Measurements from ENCODE around the gene LYPD5.
"Not testable (repeated sequence)": the region's sequence is repeated elsewhere in the genome, so short reads cannot be mapped to it uniquely, and the experiment has no call there.

The LYPD5 gene

GRCh38 chr19:43817454-43817853 is 15.2 kb upstream of the LYPD5 start:
- H3K23ac ChIP-seq (ENCODE audit: low read length); H4K91ac ChIP-seq (ENCODE audit: low read depth, low read length); H3K27me3 ChIP-seq (ENCODE audit: insufficient read depth, low read length); H2BK120ac ChIP-seq (ENCODE audit: insufficient read depth, low read length, poor library complexity); H3K18ac ChIP-seq (ENCODE audit: low read length); H2AK5ac ChIP-seq (ENCODE audit: low read length); H3K27ac ChIP-seq (ENCODE audit: low read depth, low read length); H2BK5ac ChIP-seq (ENCODE audit: low read depth, low read length, poor library complexity); H3K79me1 ChIP-seq (ENCODE audit: low read length); H4K8ac ChIP-seq (ENCODE audit: low read depth, low read length); H3K4me2 ChIP-seq (ENCODE audit: low read length); DNase-seq; H3K4me1 ChIP-seq (ENCODE audit: control insufficient read depth in 1 of 2, insufficient read depth in 2 of 2, low read length in 2 of 2); H3K79me2 ChIP-seq (ENCODE audit: control insufficient read depth, insufficient read depth, low read length, poor library complexity); H3K4me3 ChIP-seq (ENCODE audit: low read depth, low read length); H3K4ac ChIP-seq (ENCODE audit: low read depth, low read length); H3K9ac ChIP-seq (ENCODE audit: low read length); H3K14ac ChIP-seq (ENCODE audit: low read length); H3K9me3 ChIP-seq (ENCODE audit: insufficient read depth, low read depth, low read length); H2BK12ac ChIP-seq (ENCODE audit: low read length); H3K36me3 ChIP-seq (ENCODE audit: control insufficient read depth in 1 of 2, insufficient read depth in 2 of 2, low read length in 2 of 2); H4K12ac ChIP-seq (ENCODE audit: low read depth, low read length); H2AFZ ChIP-seq (ENCODE audit: insufficient read depth, low read length, poor library complexity): not testable (repeated sequence)
- no CpG with 5 or more reads among the region's 1 CpG for WGBS (ENCODE audit: extremely low coverage, insufficient coverage, insufficient read length)

GRCh38 chr19:43814663-43815352 is 12.6 kb upstream of the LYPD5 start:
- Histone ChIP-seq H4K91ac (ENCODE audit: low read depth, low read length) (no peak overlapping the region), H3K79me2 (ENCODE audit: control insufficient read depth, insufficient read depth, low read length, poor library complexity) (no peaks in the 10 kb centered on the region), H2AFZ (ENCODE audit: insufficient read depth, low read length, poor library complexity) (no peak overlapping the region), H3K4ac (ENCODE audit: low read depth, low read length) (no peak overlapping the region), H4K12ac (ENCODE audit: low read depth, low read length) (no peak overlapping the region), H2BK12ac (ENCODE audit: low read length) (no peak overlapping the region), H3K4me3 (ENCODE audit: low read depth, low read length) (no peak overlapping the region), H3K79me1 (ENCODE audit: low read length) (no peaks in the 10 kb centered on the region), H2BK5ac (ENCODE audit: low read depth, low read length, poor library complexity) (no peak overlapping the region), H3K23ac (ENCODE audit: low read length) (no peak overlapping the region), H3K9ac (ENCODE audit: low read length) (no peak overlapping the region), H3K4me1 (ENCODE audit: control insufficient read depth in 1 of 2, insufficient read depth in 2 of 2, low read length in 2 of 2) (no peaks in the 10 kb centered on the region), H3K36me3 (ENCODE audit: control insufficient read depth in 1 of 2, insufficient read depth in 2 of 2, low read length in 2 of 2) (no peaks in the 10 kb centered on the region), H3K4me2 (ENCODE audit: low read length) (no peak overlapping the region), H4K8ac (ENCODE audit: low read depth, low read length) (no peak overlapping the region), H3K27me3 (ENCODE audit: insufficient read depth, low read length) (no peaks in the 10 kb centered on the region), H3K14ac (ENCODE audit: low read length) (no peak overlapping the region), H3K27ac (ENCODE audit: low read depth, low read length) (no peak overlapping the region), H2AK5ac (ENCODE audit: low read length) (no peak overlapping the region), H2BK120ac (ENCODE audit: insufficient read depth, low read length, poor library complexity) (no peak overlapping the region), H3K18ac (ENCODE audit: low read length) (no peak overlapping the region), H3K9me3 (ENCODE audit: insufficient read depth, low read depth, low read length) (no peaks in the 10 kb centered on the region)
- no CpG with 5 or more reads among the region's 5 CpGs for WGBS (ENCODE audit: extremely low coverage, insufficient coverage, insufficient read length)
- DNase-seq: peak; percentile 60 to 63

DNA sequence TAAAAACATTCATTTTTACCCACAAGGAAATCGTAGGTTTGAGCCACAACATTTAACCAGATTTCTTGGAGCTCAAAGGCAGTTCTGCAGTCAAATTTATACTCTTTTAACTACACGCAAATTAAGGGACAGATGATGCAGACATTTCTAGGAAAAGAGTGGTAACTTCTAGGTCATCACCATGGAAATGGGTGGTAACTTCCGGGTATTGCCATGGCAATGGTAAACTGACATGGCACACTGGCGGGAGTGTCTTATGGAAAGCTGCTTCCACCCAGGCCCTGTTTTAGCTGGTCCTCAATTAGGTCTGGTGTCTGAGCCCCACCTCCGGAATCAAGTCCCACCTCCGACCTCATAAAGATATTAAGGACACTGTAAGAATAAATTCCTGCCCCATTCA is 10.4 kb upstream of the LYPD5 start:
- no peak for DNase-seq
- Histone ChIP-seq H2AK5ac (ENCODE audit: low read length) (no peak overlapping the region), H3K9ac (ENCODE audit: low read length) (no peak overlapping the region), H4K8ac (ENCODE audit: low read depth, low read length) (no peak overlapping the region), H4K12ac (ENCODE audit: low read depth, low read length) (no peak overlapping the region), H3K14ac (ENCODE audit: low read length) (no peak overlapping the region), H3K4me3 (ENCODE audit: low read depth, low read length) (no peak overlapping the region), H3K36me3 (ENCODE audit: control insufficient read depth in 1 of 2, insufficient read depth in 2 of 2, low read length in 2 of 2) (no peaks in the 10 kb centered on the region), H3K23ac (ENCODE audit: low read length) (no peak overlapping the region), H3K9me3 (ENCODE audit: insufficient read depth, low read depth, low read length) (no peaks in the 10 kb centered on the region), H3K27ac (ENCODE audit: low read depth, low read length) (no peak overlapping the region), H3K79me2 (ENCODE audit: control insufficient read depth, insufficient read depth, low read length, poor library complexity) (no peaks in the 10 kb centered on the region), H3K4ac (ENCODE audit: low read depth, low read length) (no peak overlapping the region), H3K79me1 (ENCODE audit: low read length) (no peaks in the 10 kb centered on the region), H3K4me1 (ENCODE audit: control insufficient read depth in 1 of 2, insufficient read depth in 2 of 2, low read length in 2 of 2) (no peaks in the 10 kb centered on the region), H2BK5ac (ENCODE audit: low read depth, low read length, poor library complexity) (no peak overlapping the region), H2AFZ (ENCODE audit: insufficient read depth, low read length, poor library complexity) (no peak overlapping the region), H3K27me3 (ENCODE audit: insufficient read depth, low read length) (no peaks in the 10 kb centered on the region), H2BK12ac (ENCODE audit: low read length) (no peak overlapping the region), H4K91ac (ENCODE audit: low read depth, low read length) (no peak overlapping the region), H2BK120ac (ENCODE audit: insufficient read depth, low read length, poor library complexity) (no peak overlapping the region), H3K4me2 (ENCODE audit: low read length) (no peak overlapping the region), H3K18ac (ENCODE audit: low read length) (no peak overlapping the region)
- WGBS (ENCODE audit: extremely low coverage, insufficient coverage, insufficient read length): no CpG with 5 or more reads among the region's 6 CpGs

- H3K27ac ChIP-seq (ENCODE audit: low read depth, low read length): no peak overlapping the region
- H4K12ac ChIP-seq (ENCODE audit: low read depth, low read length): no peak overlapping the region
- no peak for DNase-seq
- no peak overlapping the region for H3K23ac ChIP-seq (ENCODE audit: low read length)
- no peak overlapping the region for H2BK5ac ChIP-seq (ENCODE audit: low read depth, low read length, poor library complexity)
- H3K9me3 ChIP-seq (ENCODE audit: insufficient read depth, low read depth, low read length): no peaks in the 10 kb centered on the region
- H3K36me3 ChIP-seq (ENCODE audit: control insufficient read depth in 1 of 2, insufficient read depth in 2 of 2, low read length in 2 of 2): no peaks in the 10 kb centered on the region
- H2AK5ac ChIP-seq (ENCODE audit: low read length): no peak overlapping the region
- WGBS (ENCODE audit: extremely low coverage, insufficient coverage, insufficient read length): no CpG with 5 or more reads among the region's 1 CpG
- no peak overlapping the region for H3K4ac ChIP-seq (ENCODE audit: low read depth, low read length)
- no peak overlapping the region for H3K9ac ChIP-seq (ENCODE audit: low read length)
- H3K79me2 ChIP-seq (ENCODE audit: control insufficient read depth, insufficient read depth, low read length, poor library complexity): no peaks in the 10 kb centered on the region
- no peaks in the 10 kb centered on the region for H3K4me1 ChIP-seq (ENCODE audit: control insufficient read depth in 1 of 2, insufficient read depth in 2 of 2, low read length in 2 of 2)
- no peak overlapping the region for H3K4me3 ChIP-seq (ENCODE audit: low read depth, low read length)
- H2BK12ac ChIP-seq (ENCODE audit: low read length): no peak overlapping the region
- no peak overlapping the region for H2AFZ ChIP-seq (ENCODE audit: insufficient read depth, low read length, poor library complexity)
- H3K79me1 ChIP-seq (ENCODE audit: low read length): no peaks in the 10 kb centered on the region
- H3K14ac ChIP-seq (ENCODE audit: low read length): no peak overlapping the region
- H3K18ac ChIP-seq (ENCODE audit: low read length): no peak overlapping the region
- no peak overlapping the region for H4K91ac ChIP-seq (ENCODE audit: low read depth, low read length)
- no peak overlapping the region for H3K4me2 ChIP-seq (ENCODE audit: low read length)
- no peak overlapping the region for H2BK120ac ChIP-seq (ENCODE audit: insufficient read depth, low read length, poor library complexity)
- no peaks in the 10 kb centered on the region for H3K27me3 ChIP-seq (ENCODE audit: insufficient read depth, low read length)
- H4K8ac ChIP-seq (ENCODE audit: low read depth, low read length): no peak overlapping the region
Observed at GRCh38 chr19:43812259-43812658, 10.0 kb upstream of the LYPD5 start.

Measured in trophoblast cell (in vitro differentiated cells and primary cell).